Epithelial cell of proximal tubule (primary cell): Measurements from ENCODE around the gene TMEM184B. TPM values are rescaled to one million over a fixed set of nuclear protein-coding genes. Genes with fewer than 3 reads are reported as not detected.

Experiments
- DNase-seq: peaks from one replicate; pipeline ENCODE4 v3.0.0-alpha.2; 2011; ENCODE audit warnings: low read depth
- H3K4me3 ChIP-seq: 2 replicates; pipeline ENCODE4 v1.5.1; 2011; ENCODE audit warnings: low read depth, mild to moderate bottlenecking, low read length
- CTCF ChIP-seq: conservative IDR thresholded peaks from 2 replicates; pipeline ENCODE4 v1.5.1; 2012; ENCODE audit warnings: low read depth, mild to moderate bottlenecking, low read length
- total RNA-seq: library from RNA; depleted of rRNA; stranded (reverse); fragments of >200 nt; gene quantifications from 2 replicates; pipeline ENCODE4 v1.2.3, GENCODE V29; 2015

The TMEM184B gene
- total RNA-seq, 1 donor from 2014 or later: 90.2 TPM

- H3K4me3 ChIP-seq: no peak overlapping the region
- no peak for DNase-seq
- no peak for TF ChIP-seq CTCF
These were observed 15.6 kb downstream of the TMEM184B start for GRCh38 chr22:38257181-38257580.

- no peak for TF ChIP-seq CTCF
- no peak for DNase-seq
- H3K4me3 ChIP-seq: no peak overlapping the region
These were observed 17.1 kb downstream of the TMEM184B start for GRCh38 chr22:38255697-38256096.

GRCh38 chr22:38251341-38251692 is 21.5 kb downstream of the TMEM184B start:
- no peak for DNase-seq
- no peak overlapping the region for H3K4me3 ChIP-seq
- no peak for TF ChIP-seq CTCF

- no peak for TF ChIP-seq CTCF
- no peak overlapping the region for H3K4me3 ChIP-seq
- DNase-seq: no peak
These were observed 22.0 kb downstream of the TMEM184B start for GRCh38 chr22:38250643-38251340.

- TF ChIP-seq CTCF: no peak
- DNase-seq: no peak
- H3K4me3 ChIP-seq: no peak overlapping the region
These were observed 22.8 kb downstream of the TMEM184B start for GRCh38 chr22:38249803-38250642.

- no peak for DNase-seq
- no peak overlapping the region for H3K4me3 ChIP-seq
- no peak for TF ChIP-seq CTCF
These were observed 23.5 kb downstream of the TMEM184B start for GRCh38 chr22:38249301-38249700.
